Activated CD4-positive, CD25-positive, alpha-beta regulatory T cell (primary cell): ENCODE measurements around the gene MEIS2.

Experiments used
- DNase-seq, 4 experiments: peaks; one replicate each; lab custom pipeline; 2025; lab: John Stamatoyannopoulos, UW

The MEIS2 gene

DNA sequence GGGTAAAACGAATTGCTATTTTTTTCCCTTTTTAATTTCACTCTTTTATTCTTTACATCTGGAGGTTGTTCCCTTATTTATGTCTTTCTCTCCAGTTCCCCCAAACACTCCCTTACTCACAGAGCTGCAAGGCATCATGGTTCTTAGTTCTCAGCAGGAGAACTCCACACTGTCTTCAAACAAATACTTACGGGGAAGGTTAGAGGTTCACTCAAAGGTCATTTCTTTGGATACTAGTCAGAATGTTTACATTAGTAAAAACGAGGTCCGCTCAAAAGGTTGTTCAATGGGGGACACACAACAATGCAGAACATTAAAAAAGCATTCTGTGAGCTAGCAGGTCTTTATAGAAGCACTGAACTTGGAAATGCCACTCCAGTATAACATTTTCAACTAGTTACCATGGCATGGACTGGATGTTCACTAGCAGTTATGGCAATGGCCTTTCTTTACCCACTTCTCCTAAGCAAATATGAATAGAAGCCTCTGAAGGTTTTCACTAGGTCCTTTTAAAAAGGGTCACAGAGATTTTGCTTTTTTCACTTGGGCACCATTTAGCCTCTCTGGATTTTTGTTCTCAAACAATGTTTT, 201.7 kb downstream of the MEIS2 start:
- no peak for DNase-seq

DNA sequence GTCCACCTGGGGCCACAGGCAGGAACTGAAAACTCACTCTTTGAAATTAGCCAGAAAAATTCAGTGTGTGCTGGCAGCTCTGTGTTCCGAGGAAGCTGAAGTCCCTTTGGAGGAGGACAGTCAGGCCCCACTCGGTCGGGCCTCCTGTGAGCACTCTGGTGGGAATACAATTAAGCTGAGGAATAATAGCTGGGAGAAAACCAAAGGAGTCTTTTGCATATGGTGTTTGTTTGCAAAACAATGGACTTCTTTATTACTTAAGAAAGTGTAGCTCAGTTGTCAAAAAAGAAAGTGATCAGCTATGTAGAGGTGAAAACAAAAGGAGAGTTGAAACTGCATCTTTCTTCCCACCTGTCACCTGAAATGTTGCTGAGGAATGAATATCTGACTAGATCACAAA, 202.5 kb downstream of the MEIS2 start:
- DNase-seq = no peak

DNA sequence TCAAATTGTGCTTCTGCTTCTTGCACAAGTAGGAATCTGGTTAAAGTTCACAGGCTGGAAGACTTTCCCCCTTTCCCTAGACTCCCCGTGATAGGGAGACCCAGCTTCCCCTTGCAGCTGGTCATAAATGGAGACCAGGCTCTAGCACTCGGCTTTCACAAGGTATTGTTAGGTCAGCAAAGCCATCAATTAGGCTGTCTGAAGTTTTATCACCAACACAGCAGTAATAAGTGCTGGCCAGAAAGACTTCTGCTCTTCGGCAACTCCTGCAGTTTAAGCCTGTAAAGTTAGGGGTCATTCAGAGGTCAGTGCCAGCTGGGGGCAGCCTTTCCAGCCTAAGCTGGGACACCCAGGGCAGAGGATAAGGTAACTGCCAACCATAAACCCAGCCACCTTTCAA, 203.4 kb downstream of the MEIS2 start:
- no peak for DNase-seq

DNA sequence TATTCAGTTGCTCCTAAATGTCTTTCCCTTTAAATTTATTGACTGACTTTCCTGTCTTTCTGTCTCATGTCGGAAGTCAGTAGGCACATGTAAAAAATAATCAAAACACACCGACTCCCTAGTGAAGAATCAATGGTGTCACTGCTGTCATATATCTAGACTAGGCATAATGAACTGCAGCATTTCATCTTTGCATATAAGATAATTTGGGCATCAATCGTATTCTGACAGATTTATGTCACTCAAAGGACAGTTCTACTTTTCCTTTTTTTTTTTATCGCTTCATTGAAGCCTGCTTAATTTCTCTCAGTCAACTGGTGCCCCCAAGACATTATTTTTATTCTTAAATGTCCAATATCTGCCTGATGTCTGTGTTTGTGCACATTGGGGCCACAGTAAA, 206.3 kb downstream of the MEIS2 start:
- DNase-seq = no peak

DNA sequence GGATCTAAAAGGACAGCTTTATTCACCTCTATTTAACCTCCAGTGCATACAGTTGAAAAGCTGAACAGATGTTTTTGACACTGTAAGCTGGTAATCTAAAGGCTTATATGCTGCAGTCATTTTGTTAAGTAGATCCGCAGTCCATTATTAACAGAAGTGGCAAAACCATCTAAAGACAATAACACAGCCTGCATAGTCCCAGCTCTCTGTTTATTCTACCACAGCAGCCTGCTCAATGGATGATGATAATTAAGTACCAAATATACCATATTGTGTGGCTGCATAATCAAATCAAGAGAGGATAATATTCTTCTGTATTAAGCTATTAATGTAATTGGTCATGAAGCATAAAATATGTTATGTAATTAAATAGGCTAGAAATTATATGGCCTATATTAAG, 207.1 kb downstream of the MEIS2 start:
- DNase-seq = no peak

DNA sequence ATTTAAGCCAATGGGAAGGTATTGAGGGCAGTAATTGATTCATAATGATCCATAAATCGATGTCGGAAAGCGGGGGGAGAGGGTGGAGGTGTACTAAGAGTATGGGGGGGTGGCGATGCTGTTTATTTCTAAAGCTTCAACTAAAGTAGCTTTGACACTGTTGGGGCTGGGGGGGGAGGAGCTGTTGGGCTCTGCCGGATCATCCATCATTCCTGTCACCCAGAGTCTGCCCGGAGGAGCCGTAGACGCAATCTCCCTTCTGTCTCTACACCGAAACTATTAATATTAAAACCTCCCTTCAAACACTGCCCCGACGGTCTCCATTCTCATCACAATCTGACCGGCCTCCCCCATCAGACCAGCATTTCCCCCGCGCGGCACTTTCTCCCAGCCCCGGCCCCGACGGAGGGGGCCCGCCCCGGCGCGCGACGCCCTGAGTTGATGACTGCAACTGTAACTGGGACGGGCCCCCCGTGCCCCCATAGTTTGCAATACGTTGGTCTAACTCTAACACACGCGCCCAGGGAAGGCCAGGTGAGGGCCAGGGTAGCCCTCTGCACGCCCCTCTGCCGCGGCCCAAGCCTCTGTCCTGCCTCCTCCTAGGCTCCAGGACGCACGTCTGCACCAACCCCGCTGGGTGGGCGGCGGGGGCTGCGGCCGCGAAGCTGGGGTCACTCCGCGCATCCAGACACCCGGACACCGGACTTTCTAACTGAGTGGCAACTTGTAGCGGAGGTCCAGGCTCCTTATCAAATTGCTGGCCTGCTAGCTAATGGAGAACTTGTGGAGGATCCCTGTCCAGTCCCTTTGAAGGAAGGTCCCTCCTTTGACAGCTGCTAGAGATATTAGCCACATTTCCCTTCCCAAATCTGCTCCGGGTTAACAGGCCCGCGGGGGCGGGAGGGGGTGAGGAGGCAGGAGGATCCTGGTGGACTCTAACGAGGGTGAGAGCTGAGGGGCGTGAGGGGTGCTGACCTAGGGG, 212.0 kb downstream of the MEIS2 start:
- DNase-seq = no peak

DNA sequence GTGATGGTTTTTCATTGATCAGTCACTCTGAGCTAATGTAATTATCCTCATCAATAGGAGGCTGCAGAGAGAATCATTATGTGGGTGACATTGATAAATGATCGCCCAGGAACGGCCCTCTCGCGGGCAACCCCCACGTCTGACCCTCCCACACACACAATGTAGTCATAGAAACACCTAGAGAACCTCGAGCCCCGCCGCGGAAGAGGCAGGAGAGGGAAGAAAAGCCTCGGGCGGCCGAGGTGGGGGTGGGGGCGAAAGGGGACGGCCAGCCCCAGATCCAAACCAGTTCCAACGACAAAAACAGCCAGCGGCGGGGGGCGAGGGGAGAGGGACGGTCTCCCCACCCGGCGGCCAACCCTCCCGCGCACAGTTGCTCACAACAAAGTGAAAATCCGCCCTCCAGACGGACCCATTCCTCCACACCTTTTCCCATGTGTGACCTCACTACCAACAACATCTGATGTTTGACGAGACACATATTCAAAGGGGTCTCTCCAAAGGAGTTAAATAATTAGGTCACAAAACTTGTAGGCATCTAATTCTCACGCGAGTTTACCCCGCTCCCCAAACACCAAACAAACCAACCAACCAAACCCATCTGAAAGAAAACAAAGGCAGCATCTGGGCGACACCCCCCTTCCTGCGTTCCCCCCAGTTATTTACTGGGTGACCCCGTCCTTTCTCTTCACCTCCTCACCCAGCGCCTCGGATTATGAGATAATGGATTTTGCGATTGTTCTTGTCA, 213.0 kb downstream of the MEIS2 start:
- DNase-seq = no peak

DNA sequence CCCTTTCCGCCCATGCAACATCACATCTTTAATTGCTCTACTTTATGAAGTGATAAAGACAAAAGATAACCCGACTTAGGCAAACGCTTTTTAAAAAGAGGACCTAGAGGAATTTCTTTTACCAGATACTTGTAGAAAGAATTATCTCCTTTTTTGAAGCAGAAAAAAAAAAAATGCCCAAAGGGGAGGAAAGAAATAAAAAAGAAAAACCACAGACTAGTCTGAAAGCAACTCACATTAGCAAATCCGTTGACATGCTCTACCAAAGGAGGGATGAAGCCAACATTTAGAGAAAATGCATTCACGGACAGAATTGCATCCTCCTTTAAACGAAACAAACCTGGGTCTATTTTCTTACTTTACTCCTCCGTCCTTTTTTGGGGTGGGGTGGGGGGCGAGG, 213.6 kb downstream of the MEIS2 start:
- no peak for DNase-seq

DNA sequence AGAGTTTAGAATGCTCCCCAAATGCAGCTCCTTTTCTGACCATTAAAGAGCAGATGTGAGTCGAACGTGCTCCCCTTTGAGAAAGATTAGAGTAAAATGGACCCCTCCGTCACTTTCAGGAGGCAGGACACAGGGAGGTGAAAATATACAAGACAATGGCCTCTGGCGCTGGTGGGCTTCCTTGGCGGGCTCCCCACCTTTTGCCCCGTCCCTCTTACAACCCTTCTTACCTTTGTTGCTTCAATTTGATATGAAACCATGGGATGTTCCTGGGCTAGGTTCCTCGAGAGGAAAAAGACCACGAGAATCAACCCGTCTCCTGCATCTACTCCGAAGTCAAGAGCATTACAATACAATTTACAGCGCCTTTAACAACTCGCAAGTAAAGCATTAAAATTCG, 214.2 kb downstream of the MEIS2 start:
- no peak for DNase-seq

DNA sequence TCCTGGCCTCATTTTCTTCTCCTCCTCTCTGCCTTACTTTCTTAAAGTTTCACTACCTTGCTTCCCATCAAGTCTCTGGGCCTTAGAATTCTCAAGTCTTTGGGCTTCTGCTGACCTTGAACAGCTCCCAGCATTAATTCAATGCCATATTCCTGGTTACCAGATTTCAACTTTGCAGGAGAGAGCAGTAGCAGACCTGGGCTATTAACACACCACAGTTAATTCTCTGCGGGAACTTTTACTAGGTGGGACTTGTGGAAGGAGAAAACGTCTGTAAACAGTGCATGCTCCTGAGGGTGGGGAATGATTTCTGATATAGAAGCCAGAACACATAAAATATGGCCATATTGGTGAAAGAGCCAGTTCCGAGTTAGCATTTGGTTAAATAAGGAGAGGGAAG, 214.6 kb downstream of the MEIS2 start:
- no peak for DNase-seq

DNA sequence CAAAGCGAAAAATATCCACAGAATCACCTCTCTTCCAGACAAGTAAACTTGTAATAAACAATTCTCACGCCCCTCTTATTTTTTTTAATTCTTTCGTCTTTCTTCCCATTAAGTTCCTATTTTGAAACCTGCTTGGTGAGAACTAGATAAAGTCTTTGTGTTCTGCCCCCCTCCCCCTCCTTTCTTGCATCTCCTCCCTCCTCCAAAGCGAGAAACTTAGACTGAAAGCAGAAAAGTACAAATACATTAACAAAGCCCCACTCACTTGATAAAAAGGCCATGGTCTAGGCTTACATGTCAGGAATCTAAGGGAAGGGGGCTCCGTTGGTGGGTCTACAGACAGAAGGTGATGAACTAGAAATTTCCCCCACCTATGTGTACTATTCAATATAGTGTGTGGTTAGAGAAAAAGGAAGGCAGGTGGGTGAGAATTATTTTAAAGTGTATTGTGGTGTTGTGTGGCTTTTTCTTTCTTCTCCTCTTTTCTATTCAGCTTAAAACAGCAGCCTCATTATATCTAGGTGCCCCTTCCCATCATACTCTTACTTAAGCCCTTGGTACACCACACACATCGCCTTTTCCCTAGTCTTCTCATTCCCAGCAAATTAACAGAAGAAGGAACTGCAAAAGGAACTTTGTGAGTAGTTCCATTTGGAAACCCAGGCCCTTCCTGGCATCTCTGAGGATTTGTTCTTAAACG, 215.3 kb downstream of the MEIS2 start:
- DNase-seq = no peak

DNA sequence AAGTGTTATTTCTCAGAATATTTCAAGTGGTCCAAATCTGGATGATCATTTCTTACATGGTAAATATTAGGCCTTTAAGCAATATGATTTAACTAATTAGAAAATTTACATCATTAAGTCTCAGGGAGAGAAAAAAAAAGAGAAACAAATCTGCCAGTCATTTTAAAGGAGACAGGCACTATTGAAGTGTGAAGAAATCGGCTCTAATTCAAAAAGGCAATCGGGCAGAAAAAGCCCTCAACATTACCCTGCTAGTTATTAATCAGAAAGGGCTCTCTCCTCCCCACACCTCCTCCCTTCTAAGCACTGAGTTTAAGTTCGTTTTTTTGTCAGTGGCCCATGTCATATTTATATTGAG, 215.9 kb downstream of the MEIS2 start:
- no peak for DNase-seq

DNA sequence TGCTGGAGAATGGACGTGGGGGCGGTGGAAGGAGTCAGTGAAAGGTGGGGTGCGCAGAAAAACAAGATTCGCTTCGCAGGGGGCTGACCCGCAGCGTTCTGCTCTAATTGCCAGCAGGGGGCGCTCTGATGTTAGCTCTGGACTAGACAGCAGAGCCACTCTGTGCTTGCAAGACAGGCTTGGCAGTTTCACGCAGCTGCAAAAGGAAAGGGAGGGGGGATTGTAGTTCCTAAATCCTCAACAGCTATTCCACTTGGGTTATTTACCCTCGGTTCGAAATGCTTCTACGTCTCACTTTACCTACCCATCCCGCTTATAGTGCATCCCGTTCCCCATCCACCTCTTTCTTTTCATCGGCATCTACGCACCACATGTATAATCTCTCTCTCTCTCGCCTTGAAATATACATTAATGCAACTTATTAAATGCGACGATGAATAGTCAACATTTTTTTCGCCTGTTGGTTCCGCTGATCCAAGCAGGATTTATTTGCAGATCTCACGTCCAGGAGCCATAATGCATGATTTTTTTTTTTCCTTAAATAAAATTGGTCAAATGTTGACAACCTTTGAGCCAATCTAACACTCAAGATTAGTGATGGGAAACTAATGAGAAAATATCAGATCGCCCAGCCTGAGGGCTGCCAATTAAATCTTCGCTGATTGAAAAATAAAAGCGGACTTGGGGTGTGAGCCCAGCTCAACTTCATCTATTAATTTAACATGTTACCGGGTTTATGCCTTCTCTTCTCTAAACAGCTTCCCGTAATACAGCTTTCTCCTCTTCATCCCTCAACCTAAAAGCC, 216.4 kb downstream of the MEIS2 start:
- peak in 1 of 4 experiments; percentile 4 for DNase-seq

DNA sequence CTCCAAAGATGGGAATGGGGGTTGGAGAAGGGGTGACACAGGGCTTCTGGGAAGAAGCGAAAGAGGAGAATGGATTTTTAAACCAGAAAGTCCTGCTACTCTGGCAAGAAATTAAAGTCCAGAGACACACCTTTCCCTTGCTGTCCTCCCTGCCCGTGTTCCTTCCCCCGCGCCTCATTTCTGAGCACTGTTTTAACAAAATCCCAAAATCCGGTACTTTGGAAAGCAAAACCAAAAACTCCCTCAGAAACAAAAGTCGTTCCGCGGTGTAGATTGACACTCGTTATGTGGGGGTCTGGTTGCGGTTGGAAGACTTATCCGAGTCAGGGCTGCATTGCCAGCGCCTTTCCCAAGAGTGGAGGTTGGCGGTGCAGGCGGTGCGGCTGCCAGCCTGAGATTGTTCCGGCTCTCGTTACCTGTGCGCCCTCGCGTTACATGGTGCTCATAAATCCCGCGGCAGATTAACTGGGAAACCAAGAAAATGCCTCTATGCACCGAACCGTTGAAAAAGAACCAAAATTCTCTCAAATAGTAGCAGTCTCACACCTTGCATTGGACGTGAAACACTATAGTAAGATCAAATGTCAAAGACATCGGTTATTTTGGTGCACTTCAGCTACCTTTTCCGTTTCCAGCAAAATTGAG, 217.7 kb downstream of the MEIS2 start:
- DNase-seq = no peak

DNA sequence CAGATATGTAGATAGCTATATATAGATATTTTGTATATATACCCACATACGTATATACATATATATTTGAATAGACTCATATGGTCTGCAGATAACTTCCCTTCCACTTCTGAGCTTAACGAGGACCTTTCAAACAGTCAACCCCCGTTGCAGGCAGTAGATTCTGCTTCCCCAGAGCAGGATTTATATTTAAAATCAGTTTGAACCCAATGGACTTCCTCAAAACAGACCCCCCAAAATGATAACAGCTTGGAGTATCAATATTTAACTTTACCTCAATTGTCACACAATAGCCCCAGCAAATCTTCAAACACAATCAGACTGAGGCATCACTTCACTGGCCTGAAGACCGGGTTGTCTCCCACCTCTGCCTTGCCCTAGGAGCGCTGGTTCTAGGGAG, 218.3 kb downstream of the MEIS2 start:
- DNase-seq = no peak

DNA sequence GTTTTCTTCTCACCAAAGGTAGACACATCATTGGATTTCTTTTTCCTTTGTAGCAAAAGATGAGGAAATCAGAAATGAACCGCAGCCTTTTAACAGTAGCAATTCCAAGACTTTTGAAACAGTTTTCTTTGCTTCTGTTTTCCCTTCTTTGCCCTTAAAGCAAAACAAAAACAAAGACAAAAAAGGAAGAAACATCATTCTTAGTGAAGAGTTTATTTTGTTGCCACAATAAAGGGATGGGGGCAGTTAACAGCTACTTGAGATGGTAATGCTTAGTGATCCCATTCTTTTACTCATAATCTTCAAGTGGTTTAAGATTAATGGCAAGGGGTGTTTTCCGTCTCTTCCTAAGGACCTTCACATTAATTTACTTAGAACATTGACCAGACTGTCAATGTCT, 218.8 kb downstream of the MEIS2 start:
- no peak for DNase-seq

DNA sequence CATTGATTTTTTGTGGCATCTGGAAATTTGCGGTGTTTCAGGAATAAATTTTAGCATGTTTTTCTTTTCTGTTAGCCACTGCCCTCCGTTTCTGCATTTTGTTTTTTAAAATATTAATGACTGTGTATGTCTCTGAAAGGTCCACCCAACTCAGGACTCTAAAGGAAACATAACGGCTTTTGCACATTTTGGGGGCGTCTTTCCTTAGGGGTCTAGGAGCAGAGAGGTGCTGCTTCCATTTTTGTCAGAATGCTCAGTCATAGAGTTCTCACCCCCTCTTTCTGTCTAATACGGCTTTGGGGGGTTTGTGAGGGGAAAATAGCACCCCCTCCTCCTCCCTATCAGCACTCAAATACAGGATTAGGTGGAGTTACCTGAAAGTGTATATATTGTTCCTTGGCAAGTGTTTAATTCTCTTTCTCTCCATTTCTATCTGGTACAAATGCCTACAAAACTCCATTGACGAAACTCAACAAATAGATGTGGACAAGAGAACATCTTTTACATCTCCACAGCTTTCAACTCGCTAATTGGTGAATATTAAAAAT, 219.4 kb downstream of the MEIS2 start:
- no peak for DNase-seq

DNA sequence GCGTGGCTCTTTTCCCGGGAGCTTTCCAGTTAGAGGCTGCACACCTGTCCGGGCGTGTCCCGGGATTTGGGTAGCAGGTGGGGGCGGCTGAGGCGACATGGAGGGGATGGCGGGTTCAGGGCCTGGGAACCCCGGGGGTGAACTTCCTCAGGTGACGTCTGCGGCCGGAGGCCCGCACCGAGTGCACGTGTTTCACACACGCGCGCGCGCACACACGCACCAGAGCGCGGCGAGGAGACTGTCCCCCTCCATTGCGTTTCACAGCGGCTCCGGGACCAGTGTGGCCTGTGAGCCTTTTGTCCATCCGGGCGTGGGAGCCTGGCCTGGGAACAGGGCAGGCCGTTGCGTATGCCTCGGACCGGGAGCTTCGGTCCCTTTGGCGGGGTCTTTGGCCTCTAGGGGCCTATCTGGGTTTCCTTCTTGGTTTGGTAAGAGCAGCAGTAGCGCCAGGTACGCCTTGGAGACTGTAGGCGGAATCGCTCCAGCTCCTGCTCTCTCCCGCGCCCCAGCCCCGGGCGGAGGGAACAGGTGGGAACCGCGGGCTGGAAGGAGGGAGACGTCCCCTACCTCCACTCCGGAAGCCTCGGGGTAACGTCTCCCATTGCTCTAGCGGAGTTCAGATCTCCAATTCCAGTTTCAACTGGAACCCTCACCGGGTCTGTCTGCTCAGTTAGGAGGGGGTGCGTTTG, 220.0 kb downstream of the MEIS2 start:
- DNase-seq = no peak

DNA sequence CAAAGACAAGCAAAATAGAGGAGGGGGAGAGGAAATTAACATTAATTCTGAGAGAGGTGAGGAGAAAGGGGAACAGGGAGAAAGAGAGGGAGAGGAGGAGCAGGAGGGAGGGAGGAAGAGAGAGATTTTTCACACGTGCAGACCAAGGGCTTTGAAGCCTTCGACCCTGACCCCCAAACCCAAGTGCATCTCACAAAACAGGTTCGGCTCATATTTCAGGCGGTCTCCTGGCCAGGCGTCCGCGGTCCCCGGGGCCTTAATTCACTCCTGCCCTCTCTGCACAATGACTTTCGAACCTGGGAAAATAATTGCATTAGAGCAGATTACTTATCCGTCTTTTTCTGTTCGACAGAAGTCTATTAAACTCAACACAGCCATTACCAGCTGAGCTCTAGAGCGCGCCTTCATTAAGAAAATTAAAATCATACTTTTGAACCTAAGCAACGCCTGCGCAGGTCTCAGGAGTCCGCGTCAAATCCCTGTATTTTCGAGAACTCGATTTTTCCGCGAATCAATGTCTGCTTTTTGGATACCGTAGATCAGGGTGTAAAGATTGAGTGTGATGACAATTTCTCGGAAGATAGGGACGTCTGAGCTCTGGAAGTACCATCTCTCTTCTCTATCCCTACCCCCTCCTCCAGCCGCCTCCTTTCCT, 220.7 kb downstream of the MEIS2 start:
- DNase-seq = no peak
